ENCODE results near the gene PRICKLE4. TPM values are rescaled to one million over a fixed set of nuclear protein-coding genes. Genes with fewer than 3 reads are reported as not detected.

PRICKLE4 gene
- total RNA-seq: 3.1 TPM
- polyA plus RNA-seq: 3.7 TPM

GRCh38 chr6:41780551-41781365, at the start of gene PRICKLE4:
PRICKLE4 (plus strand) TSS chr6:41780782; CDS start chr6:41783474, 2,692 bp downstream.
- no peaks in the 10 kb centered on the region for H3K36me3 ChIP-seq (ENCODE audit: insufficient read depth)
- WGBS: under 1% methylated on average over 36 of the region's 36 CpGs
- peak within 1 kb of the TSS; percentile 75 for H3K4me3 ChIP-seq (ENCODE audit: low read depth, low read length)
- no peak for DNase-seq (ENCODE audit: extremely low spot score)
- peak within 1 kb of the TSS; percentile 65 for H3K27ac ChIP-seq (ENCODE audit: low read depth)
- no peaks in the 10 kb centered on the region for H3K4me1 ChIP-seq (ENCODE audit: insufficient read depth)

GRCh38 chr6:41731561-41732086, 49.0 kb upstream of the PRICKLE4 start:
- Histone ChIP-seq H3K4me3 (ENCODE audit: low read depth, low read length) (no peak overlapping the region), H3K4me1 (ENCODE audit: insufficient read depth) (peaks cover 2% of the 10 kb centered on the region), H3K27ac (ENCODE audit: low read depth) (no peak overlapping the region), H3K36me3 (ENCODE audit: insufficient read depth) (no peaks in the 10 kb centered on the region)
- DNase-seq (ENCODE audit: extremely low spot score): no peak
- 85% methylated on average over 7 of the region's 7 CpGs for WGBS

GRCh38 chr6:41732149-41732548, 48.4 kb upstream of the PRICKLE4 start:
- Histone ChIP-seq H3K4me1 (ENCODE audit: insufficient read depth) (peaks cover 2% of the 10 kb centered on the region), H3K4me3 (ENCODE audit: low read depth, low read length) (no peak overlapping the region), H3K36me3 (ENCODE audit: insufficient read depth) (no peaks in the 10 kb centered on the region), H3K27ac (ENCODE audit: low read depth) (no peak overlapping the region)
- DNase-seq (ENCODE audit: extremely low spot score): no peak

GRCh38 chr6:41732591-41733359, 47.8 kb upstream of the PRICKLE4 start:
- no peak for DNase-seq (ENCODE audit: extremely low spot score)
- WGBS: 76% methylated on average over 8 of the region's 8 CpGs
- H3K4me1 ChIP-seq (ENCODE audit: insufficient read depth): peaks cover 2% of the 10 kb centered on the region
- H3K4me3 ChIP-seq (ENCODE audit: low read depth, low read length): peak overlapping the region; percentile 88
- no peaks in the 10 kb centered on the region for H3K36me3 ChIP-seq (ENCODE audit: insufficient read depth)
- H3K27ac ChIP-seq (ENCODE audit: low read depth): peak overlapping the region; percentile 77

GRCh38 chr6:41733360-41733706, 47.2 kb upstream of the PRICKLE4 start:
- H3K36me3 ChIP-seq (ENCODE audit: insufficient read depth): no peaks in the 10 kb centered on the region
- no peak for DNase-seq (ENCODE audit: extremely low spot score)
- H3K27ac ChIP-seq (ENCODE audit: low read depth): peak overlapping the region; percentile 77
- peak overlapping the region; percentile 88 for H3K4me3 ChIP-seq (ENCODE audit: low read depth, low read length)
- WGBS: 55% methylated on average over 11 of the region's 11 CpGs
- peaks cover 2% of the 10 kb centered on the region for H3K4me1 ChIP-seq (ENCODE audit: insufficient read depth)

GRCh38 chr6:41733707-41734665, 46.6 kb upstream of the PRICKLE4 start:
- Histone ChIP-seq H3K27ac (ENCODE audit: low read depth) (peak overlapping the region; percentile 77), H3K4me1 (ENCODE audit: insufficient read depth) (peaks cover 2% of the 10 kb centered on the region), H3K4me3 (ENCODE audit: low read depth, low read length) (peak overlapping the region; percentile 88), H3K36me3 (ENCODE audit: insufficient read depth) (no peaks in the 10 kb centered on the region)
- DNase-seq (ENCODE audit: extremely low spot score): no peak
- 1% methylated on average over 73 of the region's 73 CpGs for WGBS

- under 1% methylated on average over 76 of the region's 76 CpGs for WGBS
- Histone ChIP-seq H3K4me3 (ENCODE audit: low read depth, low read length) (peak overlapping the region; percentile 88), H3K36me3 (ENCODE audit: insufficient read depth) (no peaks in the 10 kb centered on the region), H3K27ac (ENCODE audit: low read depth) (peak overlapping the region; percentile 97), H3K4me1 (ENCODE audit: insufficient read depth) (peaks cover 2% of the 10 kb centered on the region)
- peak; percentile 54 for DNase-seq (ENCODE audit: extremely low spot score)
Observed at GRCh38 chr6:41734666-41735426, 45.7 kb upstream of the PRICKLE4 start.

GRCh38 chr6:41735427-41736185, 45.0 kb upstream of the PRICKLE4 start, which contains the start of gene TFEB:
TFEB (minus strand) TSS chr6:41735608; CDS start chr6:41691213, 44,395 bp downstream.
- peak within 1 kb of the TSS; percentile 88 for H3K4me3 ChIP-seq (ENCODE audit: low read depth, low read length)
- H3K36me3 ChIP-seq (ENCODE audit: insufficient read depth): no peaks in the 10 kb centered on the region
- peak; percentile 83 for DNase-seq (ENCODE audit: extremely low spot score)
- H3K27ac ChIP-seq (ENCODE audit: low read depth): peak within 1 kb of the TSS; percentile 97
- 7% methylated on average over 50 of the region's 50 CpGs for WGBS
- H3K4me1 ChIP-seq (ENCODE audit: insufficient read depth): peaks cover 2% of the 10 kb centered on the region

GRCh38 chr6:41736186-41736733, 44.3 kb upstream of the PRICKLE4 start:
- WGBS: 76% methylated on average over 6 of the region's 6 CpGs
- Histone ChIP-seq H3K27ac (ENCODE audit: low read depth) (no peak overlapping the region), H3K4me3 (ENCODE audit: low read depth, low read length) (no peak overlapping the region), H3K4me1 (ENCODE audit: insufficient read depth) (peaks cover 2% of the 10 kb centered on the region), H3K36me3 (ENCODE audit: insufficient read depth) (no peaks in the 10 kb centered on the region)
- no peak for DNase-seq (ENCODE audit: extremely low spot score)

GRCh38 chr6:41736800-41737555, 43.6 kb upstream of the PRICKLE4 start:
- 89% methylated on average over 13 of the region's 13 CpGs for WGBS
- no peak overlapping the region for H3K4me3 ChIP-seq (ENCODE audit: low read depth, low read length)
- no peak overlapping the region for H3K27ac ChIP-seq (ENCODE audit: low read depth)
- no peaks in the 10 kb centered on the region for H3K36me3 ChIP-seq (ENCODE audit: insufficient read depth)
- DNase-seq (ENCODE audit: extremely low spot score): no peak
- H3K4me1 ChIP-seq (ENCODE audit: insufficient read depth): peaks cover 2% of the 10 kb centered on the region

GRCh38 chr6:41737591-41738130, 42.9 kb upstream of the PRICKLE4 start:
- WGBS: 84% methylated on average over 6 of the region's 6 CpGs
- H3K36me3 ChIP-seq (ENCODE audit: insufficient read depth): no peaks in the 10 kb centered on the region
- no peak overlapping the region for H3K27ac ChIP-seq (ENCODE audit: low read depth)
- H3K4me1 ChIP-seq (ENCODE audit: insufficient read depth): peaks cover 2% of the 10 kb centered on the region
- no peak for DNase-seq (ENCODE audit: extremely low spot score)
- no peak overlapping the region for H3K4me3 ChIP-seq (ENCODE audit: low read depth, low read length)
